ENCODE measurements around the gene TP53BP2.
A peak's percentile ranks its signal among the peaks of the same experiment; 100 is the strongest.

TP53BP2 gene

DNA sequence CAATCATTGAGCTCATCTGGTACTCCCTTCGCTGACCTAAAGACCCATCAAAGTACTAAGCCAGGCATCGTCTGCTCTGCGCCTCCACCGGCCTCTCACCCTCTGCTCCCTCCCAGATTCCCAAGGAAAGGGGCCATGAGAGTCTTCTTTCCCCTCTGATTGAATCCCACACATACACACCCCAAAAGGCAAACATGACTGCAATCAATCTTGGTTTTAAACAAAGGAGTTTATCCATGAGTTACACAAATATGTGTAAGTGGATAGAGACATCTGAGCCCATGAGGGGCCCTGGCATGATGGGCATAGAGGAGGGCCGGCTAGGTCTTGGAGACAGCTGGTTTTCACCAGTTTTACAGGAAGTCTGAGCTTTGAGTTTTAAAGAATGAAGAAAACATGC, 82.5 kb downstream of the TP53BP2 start:
- no peak for DNase-seq (ENCODE audit: low read depth)

DNA sequence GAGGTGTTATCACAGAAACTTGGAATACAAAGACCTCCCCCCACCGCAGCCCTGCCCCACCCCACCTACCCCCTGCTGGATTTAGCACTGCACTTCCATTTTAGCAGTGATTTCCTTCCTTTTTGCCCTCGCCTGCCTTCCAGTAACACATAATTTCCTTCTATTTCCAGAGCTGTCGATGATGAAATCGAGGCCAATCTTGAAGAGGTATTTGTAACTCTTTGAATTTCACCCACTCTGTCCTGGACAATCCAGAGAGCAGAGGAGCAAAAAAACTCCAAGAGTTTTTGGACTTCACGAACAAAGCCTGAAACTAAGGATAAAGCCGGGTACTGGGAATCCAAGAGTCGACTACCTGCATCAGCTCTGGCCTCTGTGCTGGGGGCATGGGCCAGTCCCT, 84.3 kb downstream of the TP53BP2 start:
- no peak for DNase-seq (ENCODE audit: low read depth)

DNA sequence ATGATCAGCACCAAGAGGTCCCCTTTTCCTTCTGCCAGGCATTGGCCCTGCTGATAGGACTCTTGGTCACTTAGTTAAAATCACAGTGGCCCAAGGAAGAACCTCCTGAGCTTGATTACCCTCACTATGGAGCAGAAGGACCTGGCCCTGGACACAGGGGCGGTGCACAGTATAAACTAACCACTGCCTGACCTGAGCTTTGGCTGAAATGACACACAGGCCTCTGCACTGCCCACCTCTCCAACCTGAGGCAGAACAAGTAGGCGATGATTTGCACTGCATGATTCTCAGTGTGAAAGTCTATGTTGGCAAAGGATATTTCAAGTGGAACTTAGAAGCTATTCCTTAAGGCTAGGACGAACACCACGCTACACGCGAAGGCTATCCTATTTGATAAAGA, 84.9 kb downstream of the TP53BP2 start:
- DNase-seq (ENCODE audit: low read depth), result no peak

DNA sequence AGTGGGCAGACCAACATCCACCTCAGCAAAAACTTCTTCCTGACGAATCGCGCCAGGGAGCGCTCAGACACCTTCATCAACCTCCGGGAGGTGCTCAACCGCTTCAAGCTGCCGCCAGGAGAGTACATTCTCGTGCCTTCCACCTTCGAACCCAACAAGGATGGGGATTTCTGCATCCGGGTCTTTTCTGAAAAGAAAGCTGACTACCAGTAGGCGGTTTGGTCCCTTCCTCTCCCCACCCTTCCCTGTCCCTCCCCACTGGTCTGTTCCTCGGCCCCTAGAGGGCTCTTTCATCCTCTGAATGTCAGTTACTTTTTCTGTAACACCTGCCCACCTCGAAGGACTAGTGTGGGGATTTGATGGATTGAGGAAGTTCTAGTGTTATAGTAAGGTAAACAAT, 86.5 kb downstream of the TP53BP2 start:
- DNase-seq (ENCODE audit: low read depth), result no peak

DNA sequence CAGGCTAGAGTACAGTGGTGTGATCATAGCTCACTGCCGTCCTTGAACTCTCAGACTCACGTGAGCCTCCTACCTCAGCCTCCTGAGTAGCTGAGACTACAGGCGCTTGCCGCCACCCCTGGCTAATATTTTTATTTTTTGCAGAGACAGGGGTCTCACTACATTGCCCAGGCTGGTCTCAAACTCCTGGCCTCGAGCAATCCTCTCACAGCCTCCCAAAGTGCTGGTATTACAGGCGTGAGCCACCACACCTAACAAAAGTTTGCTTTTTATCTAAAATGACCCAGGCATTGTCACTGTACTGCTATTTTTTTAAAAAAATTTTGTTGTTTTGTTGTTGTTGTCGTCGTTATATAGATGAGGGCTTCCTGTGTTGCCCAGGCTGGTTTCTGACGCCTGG, 87.0 kb downstream of the TP53BP2 start:
- no peak for DNase-seq (ENCODE audit: low read depth)

DNA sequence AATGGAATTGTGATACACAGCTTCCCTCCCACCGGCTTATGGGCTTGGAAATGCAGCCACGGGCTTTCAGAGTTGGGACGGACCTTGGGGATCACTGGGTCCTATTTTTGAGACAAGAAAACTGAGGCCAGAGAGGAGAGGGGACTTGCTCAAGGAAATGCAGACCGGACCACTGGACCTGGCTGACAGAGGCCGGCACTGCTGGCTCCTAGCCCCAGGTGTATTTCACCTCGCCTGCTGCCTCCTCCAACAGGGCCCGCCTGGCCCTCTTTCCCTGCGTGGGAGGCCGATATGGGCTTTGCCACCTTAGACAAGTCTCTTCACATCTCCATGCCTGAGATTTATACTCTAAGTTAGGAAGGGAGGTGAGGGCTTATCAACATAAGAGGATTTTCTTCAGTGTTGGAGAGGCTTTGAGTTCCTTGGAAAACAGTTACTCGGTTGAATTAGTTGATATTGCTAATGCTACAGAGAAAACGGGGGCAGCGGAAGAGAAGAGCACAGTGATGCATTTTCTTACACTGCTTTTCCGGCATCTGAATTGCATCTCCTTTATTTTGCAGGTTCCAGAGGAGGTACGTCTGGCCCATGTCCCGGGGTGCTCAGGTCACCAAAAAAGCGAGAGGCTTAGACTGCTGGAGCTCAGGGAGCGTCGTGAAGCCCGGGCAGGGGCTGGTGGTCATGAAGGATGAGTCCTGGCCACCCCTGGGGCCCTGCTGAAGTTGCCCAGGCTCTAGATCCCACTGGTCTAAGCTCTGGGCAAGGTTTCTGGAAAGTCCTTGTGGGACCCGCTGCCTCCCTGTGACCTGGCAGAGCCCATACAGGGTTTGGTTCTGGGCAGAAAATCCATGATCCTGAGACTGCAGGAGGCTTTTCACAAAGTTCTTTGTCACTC, 88.7 kb downstream of the TP53BP2 start:
- DNase-seq (ENCODE audit: low read depth), result no peak

DNA sequence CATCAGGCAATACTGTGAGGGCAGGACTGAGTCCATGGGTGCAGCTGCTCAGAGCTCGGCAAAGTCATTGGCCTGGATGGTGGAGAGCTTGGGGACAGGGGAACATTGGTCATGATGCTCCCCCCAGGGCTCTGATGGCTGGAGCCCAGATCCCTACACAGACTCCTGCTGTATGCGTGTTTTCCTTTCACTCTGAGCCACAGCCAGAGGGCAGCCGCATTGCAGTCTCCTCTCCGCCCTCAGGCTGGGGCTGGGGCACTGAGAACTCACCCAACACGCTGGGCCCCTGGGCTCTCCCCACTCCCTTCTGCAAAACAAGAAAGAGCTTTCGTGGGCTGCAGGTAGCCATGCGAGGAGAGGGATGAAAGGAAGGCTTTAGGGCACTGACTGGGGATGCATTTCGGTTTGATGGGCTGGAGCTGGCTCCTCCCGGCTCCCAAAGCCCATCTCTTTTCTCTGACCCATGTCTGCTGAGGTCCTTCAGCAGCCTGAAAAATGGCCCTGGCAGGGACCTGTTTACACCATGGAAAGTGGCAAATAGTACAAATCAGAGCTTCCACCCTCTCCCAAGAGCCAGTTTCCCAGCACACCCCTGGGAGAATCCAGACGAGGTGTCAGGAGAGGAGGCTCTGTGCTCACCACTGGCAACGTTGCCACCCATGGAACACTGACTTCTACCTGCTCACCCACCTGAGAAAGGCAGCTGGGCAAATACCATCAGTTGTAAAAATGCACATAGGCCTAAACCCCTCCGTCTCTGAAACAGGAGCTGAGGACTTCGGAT, 89.6 kb downstream of the TP53BP2 start:
- no peak for DNase-seq (ENCODE audit: low read depth)

DNA sequence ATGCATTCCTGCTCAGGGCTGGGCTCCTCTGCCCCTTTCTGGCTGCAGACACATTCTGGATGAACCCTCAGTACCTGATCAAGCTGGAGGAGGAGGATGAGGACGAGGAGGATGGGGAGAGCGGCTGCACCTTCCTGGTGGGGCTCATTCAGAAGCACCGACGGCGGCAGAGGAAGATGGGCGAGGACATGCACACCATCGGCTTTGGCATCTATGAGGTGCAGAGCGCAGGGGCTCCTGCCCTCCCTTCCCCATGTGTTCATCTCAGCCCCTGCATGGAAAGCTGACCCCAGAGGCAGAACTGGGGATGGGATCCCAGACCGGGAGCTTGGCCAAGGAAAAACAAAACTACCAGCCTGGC, 90.3 kb downstream of the TP53BP2 start:
- no peak for DNase-seq (ENCODE audit: low read depth)

DNA sequence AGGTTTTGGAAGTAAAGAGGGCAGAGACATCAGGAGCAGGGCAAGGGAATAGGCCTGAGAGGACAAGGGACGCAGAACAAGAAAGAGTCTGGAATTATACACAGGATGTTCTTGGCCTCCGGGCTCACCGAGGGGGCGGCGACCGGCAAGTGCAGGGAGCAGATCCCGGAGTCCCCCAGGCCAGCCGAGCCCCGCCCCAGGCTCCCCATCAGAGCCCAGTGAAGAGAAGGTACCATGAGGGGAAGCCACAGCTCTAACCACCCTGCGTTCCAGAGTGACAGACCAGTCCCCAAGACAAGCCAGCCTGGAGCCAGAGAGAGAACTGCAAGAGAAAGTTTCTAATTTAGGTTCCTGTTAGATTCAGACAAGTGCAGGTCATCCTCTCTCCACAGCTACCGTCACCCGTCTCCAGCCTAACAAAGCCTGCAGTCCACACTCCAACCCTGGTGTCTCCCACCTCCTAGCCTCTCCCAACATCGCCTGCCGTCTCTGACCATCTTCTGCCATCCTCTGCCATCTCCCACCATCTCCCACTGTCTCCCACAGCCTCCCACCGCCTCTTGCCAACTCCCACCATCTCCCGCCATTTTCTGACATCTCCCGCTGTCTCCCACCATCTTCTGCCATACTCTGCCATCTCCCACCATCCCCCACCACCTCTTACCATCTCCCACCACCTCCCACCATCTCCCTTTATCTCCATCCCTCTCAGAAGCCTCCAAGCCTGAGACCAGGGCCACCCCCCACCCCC, 90.9 kb downstream of the TP53BP2 start:
- no peak for DNase-seq (ENCODE audit: low read depth)

DNA sequence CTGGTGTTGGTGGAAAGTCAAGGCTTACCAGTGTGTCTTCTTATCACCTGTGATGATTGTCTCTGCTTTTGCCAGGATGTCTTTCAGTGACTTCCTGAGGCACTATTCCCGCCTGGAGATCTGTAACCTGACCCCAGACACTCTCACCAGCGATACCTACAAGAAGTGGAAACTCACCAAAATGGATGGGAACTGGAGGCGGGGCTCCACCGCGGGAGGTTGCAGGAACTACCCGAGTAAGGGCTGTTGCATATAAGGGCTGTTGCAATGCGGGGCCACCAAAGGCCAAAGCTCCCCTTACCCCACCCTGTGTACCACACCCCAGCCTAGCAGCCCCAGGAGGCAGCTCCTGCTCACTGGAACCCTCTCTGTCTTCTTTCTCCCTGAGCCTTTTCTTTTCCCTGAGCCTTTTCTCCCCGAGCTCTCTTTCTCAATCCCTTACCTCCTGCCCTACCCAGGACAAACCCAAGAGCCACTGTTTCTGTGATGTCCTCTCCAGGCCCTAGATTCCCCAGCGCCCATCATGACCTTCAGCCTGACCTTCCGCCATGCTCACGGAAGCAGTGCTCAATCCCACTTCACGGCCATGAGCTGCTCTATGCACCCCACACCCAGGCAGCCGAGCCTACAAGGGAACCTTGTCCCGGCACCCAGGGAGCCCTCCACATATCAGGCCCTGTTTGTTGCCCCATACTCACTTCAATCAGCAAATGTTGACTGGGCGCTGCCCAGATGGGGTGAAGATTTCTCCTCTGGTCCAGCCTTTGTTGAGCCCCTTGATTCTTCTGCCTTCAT, 92.8 kb downstream of the TP53BP2 start:
- DNase-seq (ENCODE audit: low read depth), result no peak

DNA sequence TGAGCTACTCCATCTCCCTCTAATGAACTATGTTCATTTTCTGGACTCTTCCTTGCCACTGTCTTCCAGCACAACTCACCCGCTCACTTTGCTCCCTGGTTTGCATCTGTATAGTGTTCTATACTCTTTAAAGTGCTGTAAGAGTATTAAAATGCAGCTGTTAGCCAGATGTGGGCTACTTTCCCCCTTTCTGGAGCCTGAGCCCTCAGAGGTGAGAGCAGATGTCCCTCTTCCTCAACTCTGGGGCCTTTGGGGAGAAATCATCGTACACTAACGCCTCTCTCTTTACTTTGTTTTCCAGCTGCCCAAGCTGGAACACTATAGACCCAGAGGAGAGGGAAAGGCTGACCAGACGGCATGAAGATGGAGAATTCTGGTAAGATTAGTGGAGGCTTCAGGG, 94.1 kb downstream of the TP53BP2 start:
- no peak for DNase-seq (ENCODE audit: low read depth)

DNA sequence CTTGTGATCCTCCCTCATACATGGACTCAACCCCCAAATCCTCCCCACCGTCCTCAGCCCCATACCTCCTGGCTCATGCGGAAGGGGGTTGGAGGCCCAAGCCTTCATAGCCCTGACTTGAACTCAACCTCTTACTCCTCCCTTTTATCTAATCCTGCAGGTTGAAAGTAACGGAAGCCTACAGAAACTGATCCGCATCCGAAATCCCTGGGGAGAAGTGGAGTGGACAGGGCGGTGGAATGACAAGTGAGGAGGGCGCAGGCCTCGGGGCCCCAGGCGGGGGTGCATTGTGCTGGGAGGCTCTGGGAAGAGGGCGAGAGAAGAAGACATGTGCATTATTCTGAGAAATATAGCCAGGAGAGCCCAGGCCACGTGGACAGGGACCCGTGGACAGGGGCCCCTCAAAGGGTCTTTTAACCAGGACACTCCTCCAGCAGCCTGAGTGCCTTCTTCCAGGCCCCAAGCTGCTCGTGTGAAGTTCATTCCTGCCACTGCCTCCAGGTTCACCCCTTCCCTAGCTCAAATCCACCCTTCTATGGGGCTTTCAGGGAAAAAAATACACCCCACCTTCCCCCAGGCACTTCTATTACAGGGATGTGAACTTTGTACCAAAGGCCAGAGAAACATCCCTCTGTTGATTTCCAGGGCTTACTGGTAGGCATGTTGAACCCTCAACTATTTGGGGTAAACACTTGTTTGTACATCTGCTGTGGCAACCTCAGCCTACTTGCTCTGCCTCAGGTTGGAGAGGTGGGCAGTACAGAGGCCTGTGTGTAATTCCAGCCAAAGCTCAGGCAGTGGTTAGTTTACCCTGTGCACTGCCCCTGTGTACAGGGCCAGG, 94.8 kb downstream of the TP53BP2 start:
- no peak for DNase-seq (ENCODE audit: low read depth)

DNA sequence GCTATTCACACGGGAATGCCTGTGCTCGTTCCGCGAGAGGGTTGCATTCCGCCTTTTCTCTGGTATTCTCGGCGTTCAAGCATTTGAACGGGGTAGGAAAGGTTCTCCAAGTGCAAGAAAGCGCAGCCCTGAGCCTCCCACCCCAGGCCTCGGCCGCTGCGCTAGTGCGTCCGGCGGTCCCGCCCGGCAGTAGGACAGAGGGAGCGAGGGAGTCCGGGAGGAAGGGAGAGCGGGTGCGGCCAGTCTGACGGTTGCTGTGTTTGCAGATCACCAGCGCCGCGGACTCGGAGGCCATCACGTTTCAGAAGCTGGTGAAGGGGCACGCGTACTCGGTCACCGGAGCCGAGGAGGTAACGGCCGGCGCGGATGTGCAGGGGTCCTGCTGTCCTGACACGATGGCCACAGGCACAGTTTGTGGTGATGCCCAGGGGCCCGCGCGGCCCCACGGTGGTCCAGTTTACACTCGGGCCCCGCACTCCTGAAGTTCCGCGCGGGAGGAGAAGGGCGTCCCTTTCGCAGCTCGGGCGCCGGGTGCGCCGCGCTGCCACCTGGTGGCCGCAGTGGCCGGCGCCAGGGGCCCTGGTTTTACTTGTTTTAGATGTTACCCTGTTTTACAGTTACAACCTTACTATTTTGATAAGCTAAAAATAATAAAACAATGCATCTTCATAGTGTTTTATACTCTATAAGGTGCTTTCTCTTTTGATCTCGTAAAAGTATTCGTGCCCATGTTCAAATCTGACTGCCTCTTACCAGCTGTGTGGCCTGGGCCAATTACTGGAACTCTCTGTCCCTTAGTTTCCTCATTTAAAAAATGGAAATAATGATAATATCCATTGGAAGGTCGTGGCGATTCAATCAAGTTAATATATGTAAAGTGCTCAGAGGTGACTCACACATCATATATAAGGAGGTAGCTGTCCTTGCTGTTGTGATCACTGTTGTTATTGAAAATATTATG, 96.7 kb downstream of the TP53BP2 start:
- DNase-seq (ENCODE audit: low read depth), result peak; percentile 43

DNA sequence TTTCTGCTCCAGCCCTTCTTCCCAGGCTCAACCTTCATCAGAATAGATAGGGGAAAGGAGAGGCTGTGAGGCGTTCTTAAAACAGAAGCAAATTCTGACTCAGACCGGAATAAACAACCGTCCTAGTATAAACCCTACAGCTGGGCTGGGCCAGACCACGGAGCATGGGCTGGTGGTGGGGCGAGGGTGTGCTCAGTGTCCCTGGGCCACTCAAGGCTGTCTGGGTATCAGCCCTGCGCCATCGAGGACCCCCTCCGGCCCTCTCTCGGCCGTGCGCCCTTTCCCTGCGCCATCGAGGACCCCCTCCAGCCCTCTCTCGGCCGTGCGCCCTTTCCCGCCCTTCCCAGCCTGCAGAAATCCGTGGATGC, 97.4 kb downstream of the TP53BP2 start:
- no peak for DNase-seq (ENCODE audit: low read depth)

DNA sequence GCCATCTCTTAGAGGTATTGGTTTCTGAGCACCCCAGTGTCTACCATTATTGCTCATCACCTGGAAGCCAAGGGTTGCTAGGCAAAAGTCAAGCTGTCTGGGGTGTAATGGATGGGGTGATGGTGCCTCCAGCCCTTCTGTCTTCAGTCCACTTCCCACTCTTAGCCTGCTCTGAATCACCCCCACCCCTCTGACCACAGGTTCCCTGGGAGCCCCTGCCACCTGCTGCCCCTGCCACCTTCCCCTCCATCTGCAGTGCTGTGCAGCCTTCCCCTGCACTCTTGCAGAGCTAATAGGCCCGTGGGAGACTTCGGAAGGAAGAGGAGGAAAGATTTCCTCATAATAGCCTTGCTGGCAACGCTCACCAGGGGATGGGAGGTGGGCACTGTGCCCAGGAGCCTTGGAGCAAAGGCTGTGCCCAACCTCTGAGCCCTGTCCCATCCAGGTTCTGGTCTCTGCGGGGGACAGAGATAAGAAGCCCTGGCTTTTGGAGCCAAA, 97.9 kb downstream of the TP53BP2 start:
- no peak for DNase-seq (ENCODE audit: low read depth)

DNA sequence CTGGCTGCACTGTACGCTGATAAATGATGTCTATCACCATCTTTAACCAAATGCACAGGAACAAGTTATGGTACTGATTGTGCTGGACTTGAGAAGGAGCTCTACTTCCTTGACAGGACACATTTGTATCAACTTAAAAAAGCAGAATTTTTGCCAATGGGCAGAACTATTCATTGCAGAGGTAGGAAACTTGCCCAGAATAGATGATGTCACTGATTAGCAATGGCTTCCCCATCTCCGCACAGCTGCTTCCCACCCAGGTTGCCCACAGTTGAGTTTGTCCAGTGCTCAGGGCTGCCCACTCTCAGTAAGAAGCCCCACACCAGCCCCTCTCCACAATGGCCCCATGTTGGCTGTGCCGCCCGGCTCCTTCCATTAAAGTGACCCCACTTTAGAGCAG, 100.0 kb downstream of the TP53BP2 start:
- no peak for DNase-seq (ENCODE audit: low read depth)

DNA sequence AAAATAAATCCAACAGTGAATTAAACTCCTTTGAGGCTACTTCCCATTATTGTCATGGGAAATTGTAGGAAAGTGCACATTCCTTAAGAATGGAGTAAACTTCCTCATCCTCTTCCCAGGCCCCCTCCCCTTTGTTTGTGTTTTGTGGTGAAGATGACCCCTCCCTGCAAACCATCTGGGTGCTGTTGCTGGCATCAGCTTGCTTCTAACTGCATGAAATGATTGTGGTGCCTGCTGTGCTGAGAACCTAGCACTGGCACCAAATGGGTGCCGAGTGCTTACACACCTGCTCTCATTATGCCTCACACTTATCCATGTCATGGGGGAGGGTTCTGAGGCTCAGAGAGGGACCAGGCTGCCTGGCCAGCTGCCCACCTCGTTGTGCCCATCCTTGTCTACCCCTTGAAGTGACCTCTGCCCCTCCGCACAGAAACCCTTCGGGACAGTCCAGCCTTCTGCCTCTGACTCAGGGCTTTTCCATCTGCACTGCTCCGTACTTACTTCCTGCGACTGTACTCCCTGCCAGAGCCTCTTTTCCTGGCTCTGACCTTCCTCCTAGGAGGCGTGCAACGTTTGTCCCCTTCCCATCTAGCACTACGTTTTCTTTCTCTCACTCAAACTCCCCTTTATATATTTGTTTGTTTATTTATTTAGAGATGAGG, 102.8 kb downstream of the TP53BP2 start:
- no peak for DNase-seq (ENCODE audit: low read depth)

DNA sequence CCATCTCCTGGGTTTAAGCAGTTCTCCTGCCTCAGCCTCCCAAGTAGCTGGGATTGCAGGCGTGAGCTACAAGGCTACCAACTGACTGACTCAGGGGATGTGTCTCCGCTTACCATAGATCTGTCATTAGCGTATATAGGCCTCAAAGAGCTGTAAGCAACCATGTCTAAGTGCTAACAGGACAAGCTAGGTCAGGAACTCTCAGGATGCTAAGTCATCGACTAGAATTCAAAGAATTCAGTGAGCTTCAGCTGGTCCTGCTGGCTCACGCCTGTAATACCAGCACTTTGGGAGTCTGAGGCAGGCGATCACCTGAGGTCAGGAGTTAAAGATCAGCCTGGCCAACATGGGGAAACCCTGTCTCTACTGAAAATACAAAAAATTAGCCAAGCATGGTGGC, 103.9 kb downstream of the TP53BP2 start:
- no peak for DNase-seq (ENCODE audit: low read depth)
